Measurements from ENCODE around the gene ADAP1.

Gene ADAP1

GRCh38 chr7:901388-902154, 52.9 kb downstream of the ADAP1 start:
- peak; percentile 98 for DNase-seq
- H3K4me3 ChIP-seq (ENCODE audit: low read depth, low read length), result no peak overlapping the region
- H3K9me3 ChIP-seq, result no peaks in the 10 kb centered on the region; the same call in 1 of the 2 replicates
- peaks cover 13% of the 10 kb centered on the region for H3K36me3 ChIP-seq
- peaks cover 17% of the 10 kb centered on the region for H3K4me1 ChIP-seq
- TF ChIP-seq CTCF (IDR thresholded peaks at IDR 0.05; ENCODE audit: low read depth, low read length), result no peak
- H3K27me3 ChIP-seq, result peaks cover 8% of the 10 kb centered on the region

- H3K4me1 ChIP-seq, result peaks cover 17% of the 10 kb centered on the region
- TF ChIP-seq CTCF (IDR thresholded peaks at IDR 0.05; ENCODE audit: low read depth, low read length), result no peak
- DNase-seq, result no peak
- peaks cover 19% of the 10 kb centered on the region for H3K36me3 ChIP-seq
- no peak overlapping the region for H3K4me3 ChIP-seq (ENCODE audit: low read depth, low read length)
- no peaks in the 10 kb centered on the region; the same call in 1 of the 2 replicates for H3K9me3 ChIP-seq
- peaks cover 8% of the 10 kb centered on the region for H3K27me3 ChIP-seq
Observed at GRCh38 chr7:901041-901387, 53.5 kb downstream of the ADAP1 start.

GRCh38 chr7:900331-901040, 54.0 kb downstream of the ADAP1 start:
- no peaks in the 10 kb centered on the region; the same call in 1 of the 2 replicates for H3K9me3 ChIP-seq
- peaks cover 24% of the 10 kb centered on the region for H3K36me3 ChIP-seq
- no peak for DNase-seq
- H3K4me3 ChIP-seq (ENCODE audit: low read depth, low read length), result no peak overlapping the region
- peaks cover 17% of the 10 kb centered on the region for H3K4me1 ChIP-seq
- TF ChIP-seq CTCF (IDR thresholded peaks at IDR 0.05; ENCODE audit: low read depth, low read length), result no peak
- peaks cover 8% of the 10 kb centered on the region for H3K27me3 ChIP-seq

GRCh38 chr7:899806-900205, 54.7 kb downstream of the ADAP1 start:
- Histone ChIP-seq H3K4me1 (peaks cover 17% of the 10 kb centered on the region), H3K36me3 (peaks cover 31% of the 10 kb centered on the region), H3K4me3 (ENCODE audit: low read depth, low read length) (no peak overlapping the region), H3K27me3 (peaks cover 6% of the 10 kb centered on the region), H3K9me3 (no peaks in the 10 kb centered on the region; the same call in 1 of the 2 replicates)
- TF ChIP-seq CTCF (IDR thresholded peaks at IDR 0.05; ENCODE audit: low read depth, low read length), result no peak
- no peak for DNase-seq

GRCh38 chr7:898855-899681, 55.4 kb downstream of the ADAP1 start:
- TF ChIP-seq CTCF (IDR thresholded peaks at IDR 0.05; ENCODE audit: low read depth, low read length), result no peak
- H3K4me3 ChIP-seq (ENCODE audit: low read depth, low read length), result no peak overlapping the region
- H3K4me1 ChIP-seq, result peaks cover 17% of the 10 kb centered on the region
- no peak for DNase-seq
- H3K9me3 ChIP-seq, result no peaks in the 10 kb centered on the region; the same call in 1 of the 2 replicates
- H3K27me3 ChIP-seq, result no peaks in the 10 kb centered on the region
- peaks cover 37% of the 10 kb centered on the region for H3K36me3 ChIP-seq
